Natural killer cell (primary cell): ENCODE data around the gene BTBD19. TPM values are rescaled to one million over a fixed set of nuclear protein-coding genes. Genes with fewer than 3 reads are reported as not detected.
A peak's percentile ranks its signal among the peaks of the same experiment; 100 is the strongest.
"Not testable (repeated sequence)": the region's sequence is repeated elsewhere in the genome, so short reads cannot be mapped to it uniquely, and the experiment has no call there.

Source experiments
- ATAC-seq, 3 donors: fragments of 150-1000 bp in 2 of 3; fragments of 200-7000 bp in 1 of 3; cut with Tn5 transposase; 1 replicate in 1 of 3; 2 replicates in 2 of 3; pipeline ENCODE4 v1.10.0; 2021; ENCODE audit warnings: mild to moderate bottlenecking in 2 of 3, moderate library complexity in 2 of 3
- DNase-seq, 2 donors: peaks; one replicate each; pipeline versions ENCODE4 v3.0.0 to v3.0.0-alpha.2; 2013 to 2021; ENCODE audit warnings: mixed read lengths in 1 of 2
- H3K27ac ChIP-seq: one replicate; pipeline ENCODE4 v1.5.1; 2013; ENCODE audit warnings: mild to moderate bottlenecking, low read length
- H3K27me3 ChIP-seq: one replicate; pipeline ENCODE4 v1.6.1; 2013; ENCODE audit warnings: low read length; ENCODE audit not compliant: control insufficient read depth, insufficient read depth
- H3K36me3 ChIP-seq: one replicate; pipeline ENCODE4 v1.6.1; 2013; ENCODE audit warnings: low read length; ENCODE audit not compliant: control insufficient read depth, insufficient read depth
- H3K4me1 ChIP-seq: one replicate; pipeline ENCODE4 v1.6.1; 2013; ENCODE audit warnings: low read length; ENCODE audit not compliant: control insufficient read depth, insufficient read depth
- H3K4me3 ChIP-seq: one replicate; pipeline ENCODE4 v1.5.1; 2013; ENCODE audit warnings: low read length
- H3K9me3 ChIP-seq: one replicate; pipeline ENCODE4 v1.6.1; 2013; ENCODE audit warnings: low read length; ENCODE audit not compliant: control insufficient read depth, insufficient read depth
- H3K27ac Mint-ChIP-seq, 2 donors: one replicate each; pipeline ENCODE4 v1.8.0; 2022; ENCODE audit warnings: mild to moderate bottlenecking in 2 of 2, mixed read lengths in 2 of 2, moderate library complexity in 1 of 2
- H3K27me3 Mint-ChIP-seq, 2 donors: one replicate each; pipeline ENCODE4 v1.8.0; 2022; ENCODE audit warnings: low read depth in 2 of 2, mixed read lengths in 2 of 2
- H3K36me3 Mint-ChIP-seq: one replicate; pipeline ENCODE4 v1.8.0; 2022; ENCODE audit warnings: mixed read lengths
- H3K4me1 Mint-ChIP-seq, 2 donors: one replicate each; pipeline ENCODE4 v1.8.0; 2022; ENCODE audit warnings: mixed read lengths in 2 of 2
- H3K4me3 Mint-ChIP-seq: one replicate; pipeline ENCODE4 v1.8.0; 2022; ENCODE audit warnings: mild to moderate bottlenecking, moderate library complexity, mixed read lengths
- H3K9me3 Mint-ChIP-seq, 2 donors: one replicate each; pipeline ENCODE4 v1.8.0; 2022; ENCODE audit warnings: mixed read lengths in 2 of 2
- CTCF ChIP-seq: fragments of 200-600 bp; IDR thresholded peaks from one replicate; pipeline ENCODE4 v1.8.0; 2022; ENCODE audit warnings: antibody characterized with exemption
- WGBS: methylation state at CpG from one replicate; pipeline ENCODE4 v1.1.7; 2013; ENCODE audit warnings: missing lambda C conversion rate; ENCODE audit not compliant: insufficient coverage; 5-methylcytosine and 5-hydroxymethylcytosine counted together
- intact Hi-C: fragments of 100-400 bp; cut with micrococcal nuclease; formaldehyde crosslinking; loops from one replicate; pipeline ENCODE4 v1.14.2; 2022
- total RNA-seq, 4 donors: library from RNA; stranded (reverse); fragments of 120-200 nt in 1 of 4; gene quantifications; one replicate each; pipeline versions ENCODE4 v1.2.3 to v1.2.4, GENCODE V29; 2013 to 2022

Gene BTBD19
- total RNA-seq, 3 donors from 2014 or later (not counting 1 experiment from before 2014, with no cell fraction given): 4.4 to 5.7 (median 4.9) TPM

- peak overlapping the region in 1 of 2 donors; percentile 63 for H3K27ac Mint-ChIP-seq
- peaks cover 7% of the 10 kb centered on the region in 2 donors for H3K4me1 Mint-ChIP-seq
- intact Hi-C loops: loop anchor here (2.0 to 5.0 kb wide), 2 partner anchors 49 to 465 kb away; partner anchors contain the start of gene BEST4
- no peaks in the 10 kb centered on the region for H3K36me3 Mint-ChIP-seq
- H3K9me3 Mint-ChIP-seq: no peaks in the 10 kb centered on the region
- peaks cover under 1 to 5% of the 10 kb centered on the region in 2 donors for H3K27me3 Mint-ChIP-seq
- Histone ChIP-seq H3K9me3 (no peaks in the 10 kb centered on the region), H3K4me1 (peaks cover 6% of the 10 kb centered on the region), H3K4me3 (no peak overlapping the region), H3K27ac (no peak overlapping the region), H3K27me3 (no peaks in the 10 kb centered on the region), H3K36me3 (no peaks in the 10 kb centered on the region)
- peak; percentile 79 to 90 for DNase-seq
- no peak overlapping the region for H3K4me3 Mint-ChIP-seq
- 72% methylated on average over 23 of the region's 23 CpGs for WGBS
- ATAC-seq: peak; percentile 90 to 99 (median 97)
- TF ChIP-seq CTCF: peak; percentile 77
Observed at GRCh38 chr1:44835738-44836675, 27.7 kb downstream of the BTBD19 start.

DNA sequence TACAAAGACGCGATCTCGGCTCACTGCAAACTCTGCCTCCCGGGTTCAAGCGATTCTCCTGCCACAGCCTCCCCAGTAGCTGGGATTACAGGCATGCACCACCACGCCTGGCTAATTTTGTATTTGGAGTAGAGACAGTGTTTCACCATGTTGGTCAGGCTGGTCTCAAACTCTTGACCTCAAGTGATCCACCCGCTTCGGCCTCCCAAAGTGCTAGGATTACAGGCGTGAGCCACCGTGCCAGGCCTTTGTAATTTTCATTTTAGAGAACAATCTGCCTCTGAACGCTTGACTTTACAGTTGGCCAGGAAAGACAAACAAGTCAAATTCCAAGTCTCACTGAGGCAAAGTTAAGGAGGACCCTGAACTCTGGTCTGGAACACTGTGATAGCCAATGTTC lies 30.0 kb downstream of the BTBD19 start:
- not testable (repeated sequence) for H3K36me3 Mint-ChIP-seq, DNase-seq

DNA sequence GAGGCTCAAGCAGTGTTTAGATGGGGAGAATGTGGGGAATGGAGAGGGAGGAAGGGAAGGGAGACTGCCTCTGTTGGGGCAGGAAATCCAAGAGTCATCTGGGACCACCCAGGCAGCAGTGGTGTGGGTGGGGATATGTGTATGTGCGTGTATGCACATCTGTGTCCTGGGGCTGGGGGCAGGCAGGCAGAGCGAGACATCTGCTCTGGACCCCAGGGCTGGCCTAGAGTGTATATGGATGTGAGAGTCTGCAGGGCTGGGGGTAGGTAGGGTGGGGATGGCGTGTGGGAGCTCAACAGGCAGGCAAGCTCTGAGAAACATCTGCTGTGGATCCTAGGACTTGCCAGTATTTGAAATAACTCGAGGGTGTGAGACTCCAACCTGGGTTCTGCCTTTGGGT lies 31.3 kb downstream of the BTBD19 start:
- Mint-ChIP-seq H3K36me3 (no peaks in the 10 kb centered on the region), H3K4me3 (no peak overlapping the region), H3K4me1 (peaks cover 7 to 13% of the 10 kb centered on the region in 2 donors), H3K9me3 (no peaks in the 10 kb centered on the region), H3K27me3 (peaks cover 18 to 26% of the 10 kb centered on the region in 2 donors), H3K27ac (no peak overlapping the region)
- DNase-seq (no peak), ATAC-seq (no peak)
- H3K27ac ChIP-seq: no peak overlapping the region
- H3K36me3 ChIP-seq: no peaks in the 10 kb centered on the region
- H3K9me3 ChIP-seq: no peaks in the 10 kb centered on the region
- intact Hi-C loops: loop anchor here (5.0 kb wide), 1 partner anchor 52 kb away; the partner anchor contains the start of gene BEST4
- peaks cover 11% of the 10 kb centered on the region for H3K27me3 ChIP-seq
- peaks cover 16% of the 10 kb centered on the region for H3K4me1 ChIP-seq
- H3K4me3 ChIP-seq: no peak overlapping the region
- no peak for TF ChIP-seq CTCF
- 88% methylated on average over 4 of the region's 4 CpGs for WGBS

More for the DNA sequence above, 30.0 kb downstream of the BTBD19 start:
- H3K36me3 ChIP-seq, ATAC-seq, H3K9me3 ChIP-seq, H3K4me3 ChIP-seq, H3K27ac Mint-ChIP-seq, H3K9me3 Mint-ChIP-seq, H3K27ac ChIP-seq, H3K4me3 Mint-ChIP-seq: not testable (repeated sequence)
- Histone ChIP-seq H3K4me1 (peaks cover 16% of the 10 kb centered on the region), H3K27me3 (peaks cover 11% of the 10 kb centered on the region)
- intact Hi-C loops: loop anchor here (5.0 kb wide), 1 partner anchor 51 kb away; the partner anchor contains the start of gene BEST4
- H3K27me3 Mint-ChIP-seq: peaks cover 18 to 22% of the 10 kb centered on the region in 2 donors
- WGBS: 96% methylated on average over 11 of the region's 11 CpGs
- H3K4me1 Mint-ChIP-seq: peaks cover 7 to 13% of the 10 kb centered on the region in 2 donors

DNA sequence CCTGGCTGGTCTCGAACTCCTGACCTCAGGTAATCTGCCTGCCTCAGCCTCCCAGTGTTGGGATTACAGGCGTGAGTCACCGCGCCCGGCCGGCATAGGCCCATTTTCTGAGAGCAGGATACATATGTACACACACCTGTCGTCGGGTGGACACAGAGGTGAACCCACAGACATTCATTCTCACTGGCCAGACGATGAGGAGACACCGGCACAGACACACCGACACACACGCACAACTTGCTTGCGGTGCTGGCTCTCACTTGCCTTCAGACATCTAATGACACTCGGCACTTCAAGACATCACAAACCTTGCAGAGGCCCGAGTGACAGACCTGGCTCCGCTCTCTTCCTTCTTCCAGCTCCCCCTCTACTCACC lies 34.2 kb downstream of the BTBD19 start:
- intact Hi-C loops: no loop called here
- H3K9me3 Mint-ChIP-seq: no peaks in the 10 kb centered on the region
- Histone ChIP-seq H3K27ac (no peak overlapping the region), H3K4me3 (no peak overlapping the region), H3K36me3 (no peaks in the 10 kb centered on the region), H3K4me1 (peaks cover 9% of the 10 kb centered on the region), H3K9me3 (no peaks in the 10 kb centered on the region), H3K27me3 (peaks cover 11% of the 10 kb centered on the region)
- H3K27ac Mint-ChIP-seq: no peak overlapping the region
- DNase-seq (peak in 1 of 2 donors; percentile 17), ATAC-seq (no peak)
- peaks cover 0 to 6% of the 10 kb centered on the region in 2 donors for H3K4me1 Mint-ChIP-seq
- 82% methylated on average over 16 of the region's 16 CpGs for WGBS
- H3K4me3 Mint-ChIP-seq: no peak overlapping the region
- TF ChIP-seq CTCF: no peak
- peaks cover 18 to 26% of the 10 kb centered on the region in 2 donors for H3K27me3 Mint-ChIP-seq
- H3K36me3 Mint-ChIP-seq: no peaks in the 10 kb centered on the region
